ENCODE data around the gene SLCO1A2. TPM values are rescaled to one million over a fixed set of nuclear protein-coding genes. Genes with fewer than 3 reads are reported as not detected.
A peak's percentile ranks its signal among the peaks of the same experiment; 100 is the strongest.
"Not testable (repeated sequence)": the region's sequence is repeated elsewhere in the genome, so short reads cannot be mapped to it uniquely, and the experiment has no call there.

Gene SLCO1A2
- total RNA-seq, 1 experiment from 2014 or later: 0.63 TPM

DNA sequence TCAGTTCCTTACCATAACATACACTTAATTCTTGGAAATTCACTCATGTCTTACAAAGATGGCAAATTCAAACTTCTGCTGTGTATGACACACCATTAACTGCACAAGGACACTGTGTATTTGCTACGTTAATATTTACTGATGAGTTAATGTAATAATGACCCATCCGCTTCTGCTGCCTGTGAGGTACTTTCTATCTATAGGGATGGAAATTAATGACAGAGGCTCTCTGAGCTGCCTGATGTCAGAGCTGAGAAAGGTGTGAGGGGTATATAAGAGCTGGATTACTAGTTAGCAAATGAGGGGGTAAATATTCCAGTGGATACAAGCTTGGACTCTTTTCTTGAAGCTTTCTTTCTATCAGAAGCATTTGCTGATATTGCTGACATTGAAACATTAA, 37.9 kb upstream of the SLCO1A2 start, which contains the start of gene IAPP:
Gene IAPP (plus strand): TSS at position 301 of the 400 bp plus-strand sequence. CDS start 450 bp downstream, outside the sequence.
- H3K27me3 ChIP-seq (ENCODE audit: insufficient read depth, low read depth): no peaks in the 10 kb centered on the region
- H3K36me3 ChIP-seq (ENCODE audit: low read depth): no peaks in the 10 kb centered on the region
- no peak for DNase-seq
- no peaks in the 10 kb centered on the region for H4K20me1 ChIP-seq (ENCODE audit: insufficient read depth)
- H3K4me1 ChIP-seq (replicated peaks; ENCODE audit: insufficient read depth): no peaks in the 10 kb centered on the region
- H2AFZ ChIP-seq: no peak within 1 kb of the TSS
- H3F3A ChIP-seq (ENCODE audit: insufficient read depth, low read depth): no peaks in the 10 kb centered on the region
- no peak within 1 kb of the TSS for H3K4me2 ChIP-seq
- ChIA-PET CTCF (no interaction called here), POLR2A (ENCODE audit: unreplicated experiment) (no interaction called here)
- H3K9me3 ChIP-seq (ENCODE audit: insufficient read depth, low read depth): no peaks in the 10 kb centered on the region
- no peak for TF ChIP-seq EZH2 (IDR thresholded peaks at IDR 0.05; ENCODE audit: low read depth)
- TF ChIP-seq, protein P1, sequence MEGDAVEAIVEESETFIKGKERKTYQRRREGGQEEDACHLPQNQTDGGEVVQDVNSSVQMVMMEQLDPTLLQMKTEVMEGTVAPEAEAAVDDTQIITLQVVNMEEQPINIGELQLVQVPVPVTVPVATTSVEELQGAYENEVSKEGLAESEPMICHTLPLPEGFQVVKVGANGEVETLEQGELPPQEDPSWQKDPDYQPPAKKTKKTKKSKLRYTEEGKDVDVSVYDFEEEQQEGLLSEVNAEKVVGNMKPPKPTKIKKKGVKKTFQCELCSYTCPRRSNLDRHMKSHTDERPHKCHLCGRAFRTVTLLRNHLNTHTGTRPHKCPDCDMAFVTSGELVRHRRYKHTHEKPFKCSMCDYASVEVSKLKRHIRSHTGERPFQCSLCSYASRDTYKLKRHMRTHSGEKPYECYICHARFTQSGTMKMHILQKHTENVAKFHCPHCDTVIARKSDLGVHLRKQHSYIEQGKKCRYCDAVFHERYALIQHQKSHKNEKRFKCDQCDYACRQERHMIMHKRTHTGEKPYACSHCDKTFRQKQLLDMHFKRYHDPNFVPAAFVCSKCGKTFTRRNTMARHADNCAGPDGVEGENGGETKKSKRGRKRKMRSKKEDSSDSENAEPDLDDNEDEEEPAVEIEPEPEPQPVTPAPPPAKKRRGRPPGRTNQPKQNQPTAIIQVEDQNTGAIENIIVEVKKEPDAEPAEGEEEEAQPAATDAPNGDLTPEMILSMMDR (conservative IDR thresholded peaks at IDR 0.05): no peak
- H3K4me3 ChIP-seq: no peak within 1 kb of the TSS
- H3K9me2 ChIP-seq (ENCODE audit: insufficient read depth): 0 out of 2 replicates have a peak, but pooled peaks cover 3% of the 10 kb centered on the region
- intact Hi-C loops (cut with micrococcal nuclease; ENCODE audit: unreplicated experiment): no loop called here
- no peak within 1 kb of the TSS for H3K27ac ChIP-seq
- no TSS peak for BruUV-seq (replicated peaks)
- no peaks in the 10 kb centered on the region for H3K79me2 ChIP-seq (ENCODE audit: low read depth)

DNA sequence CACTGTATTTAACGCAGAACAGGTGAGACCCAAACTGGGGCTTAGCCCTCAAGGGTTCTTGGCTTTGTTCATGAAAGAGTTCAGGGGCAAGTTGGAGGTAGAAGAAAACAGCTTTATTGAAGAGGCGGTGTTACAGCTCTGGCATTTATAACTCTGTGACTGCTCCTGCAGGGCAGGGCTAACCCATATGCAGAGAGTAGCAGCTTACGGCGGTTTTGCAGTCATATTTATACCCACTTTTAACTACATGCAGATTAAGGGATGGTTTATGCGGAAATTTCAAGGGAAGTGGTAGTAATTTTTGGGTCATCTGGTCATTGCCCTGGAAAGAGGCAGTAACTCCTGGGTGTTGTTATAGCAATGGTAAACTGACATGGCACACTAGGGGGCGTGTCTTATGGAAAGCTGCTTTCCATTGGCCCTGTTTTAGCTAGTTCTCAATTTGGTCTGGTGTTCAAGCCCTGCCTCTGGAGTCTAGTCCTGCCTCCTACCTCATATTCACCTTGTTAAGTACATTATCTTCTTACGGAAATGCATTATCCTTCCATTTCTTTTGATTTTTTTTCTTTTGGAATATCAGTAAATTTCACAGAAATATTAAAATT, 36.2 kb upstream of the SLCO1A2 start:
- Histone ChIP-seq H3K4me2 (no peak overlapping the region), H3K9me3 (ENCODE audit: insufficient read depth, low read depth) (no peaks in the 10 kb centered on the region), H3F3A (ENCODE audit: insufficient read depth, low read depth) (no peaks in the 10 kb centered on the region), H3K79me2 (ENCODE audit: low read depth) (no peaks in the 10 kb centered on the region), H3K27ac (no peak overlapping the region), H3K9me2 (ENCODE audit: insufficient read depth) (0 out of 2 replicates have a peak, but pooled peaks cover 3% of the 10 kb centered on the region), H3K27me3 (ENCODE audit: insufficient read depth, low read depth) (no peaks in the 10 kb centered on the region), H2AFZ (no peak overlapping the region), H3K4me1 (replicated peaks; ENCODE audit: insufficient read depth) (no peaks in the 10 kb centered on the region), H4K20me1 (ENCODE audit: insufficient read depth) (no peaks in the 10 kb centered on the region), H3K36me3 (ENCODE audit: low read depth) (no peaks in the 10 kb centered on the region), H3K4me3 (no peak overlapping the region)
- ChIA-PET POLR2A (ENCODE audit: unreplicated experiment) (interaction anchor here (0.6 kb wide), 1 partner anchor 1032 kb away, joined by 4 read pairs; no protein-coding TSS in a partner anchor), CTCF (interaction anchor here (0.5 kb wide), 1 partner anchor 309 kb away, joined by 11 read pairs; no protein-coding TSS in a partner anchor)
- no peak for TF ChIP-seq EZH2 (IDR thresholded peaks at IDR 0.05; ENCODE audit: low read depth)
- TF ChIP-seq, protein P1 (conservative IDR thresholded peaks at IDR 0.05): no peak
- DNase-seq: no peak
- no TSS peak for BruUV-seq (replicated peaks)
- intact Hi-C loops (cut with micrococcal nuclease; ENCODE audit: unreplicated experiment): no loop called here

DNA sequence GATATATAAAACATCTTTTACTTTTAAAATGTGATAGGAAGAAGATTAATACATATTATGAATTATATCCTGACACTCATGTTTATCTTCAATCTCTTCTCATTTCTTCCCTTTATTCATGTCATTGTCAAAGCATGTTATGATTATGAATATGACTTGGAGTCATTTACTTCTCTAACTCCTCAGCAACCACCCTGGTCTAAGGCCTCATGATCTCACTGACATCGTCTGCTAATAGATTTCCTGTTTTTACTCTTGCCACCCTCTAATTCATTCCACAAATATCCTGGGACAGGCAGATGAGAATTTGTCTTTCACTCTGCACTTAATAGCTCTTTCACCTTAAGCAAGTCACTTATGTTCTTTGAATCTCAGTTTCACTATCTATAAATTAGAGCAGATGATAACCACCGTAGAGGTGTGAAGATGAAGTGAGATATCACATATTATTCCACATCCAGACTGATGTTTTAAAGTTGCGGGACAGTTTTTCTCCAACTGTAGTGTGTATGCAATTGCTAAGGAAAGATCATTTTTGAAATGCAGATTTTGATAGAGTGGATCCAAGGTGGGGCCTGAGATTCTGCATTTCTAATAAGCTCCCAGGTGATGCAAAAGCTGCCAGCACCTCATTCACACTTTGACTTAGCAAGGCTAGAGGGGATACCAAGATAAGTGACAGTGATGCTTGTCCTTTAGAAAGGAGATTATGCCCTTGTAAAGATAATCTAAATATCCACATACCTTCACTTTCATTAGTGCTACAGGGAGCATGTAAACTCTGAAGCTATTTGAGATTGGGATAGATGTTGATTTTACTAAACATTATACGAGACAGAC, 34.6 kb upstream of the SLCO1A2 start:
- no peak overlapping the region for H3K4me2 ChIP-seq
- H2AFZ ChIP-seq: no peak overlapping the region
- 0 out of 2 replicates have a peak, but pooled peaks cover 3% of the 10 kb centered on the region for H3K9me2 ChIP-seq (ENCODE audit: insufficient read depth)
- no peaks in the 10 kb centered on the region for H3K4me1 ChIP-seq (replicated peaks; ENCODE audit: insufficient read depth)
- TF ChIP-seq, protein P1 (conservative IDR thresholded peaks at IDR 0.05): no peak
- no peak for TF ChIP-seq EZH2 (IDR thresholded peaks at IDR 0.05; ENCODE audit: low read depth)
- DNase-seq: no peak
- H3K9me3 ChIP-seq (ENCODE audit: insufficient read depth, low read depth): no peaks in the 10 kb centered on the region
- H3F3A ChIP-seq (ENCODE audit: insufficient read depth, low read depth): no peaks in the 10 kb centered on the region
- no peaks in the 10 kb centered on the region for H3K79me2 ChIP-seq (ENCODE audit: low read depth)
- H3K36me3 ChIP-seq (ENCODE audit: low read depth): no peaks in the 10 kb centered on the region
- ChIA-PET POLR2A (ENCODE audit: unreplicated experiment) (no interaction called here), CTCF (no interaction called here)
- H3K27ac ChIP-seq: no peak overlapping the region
- no peaks in the 10 kb centered on the region for H3K27me3 ChIP-seq (ENCODE audit: insufficient read depth, low read depth)
- intact Hi-C loops (cut with micrococcal nuclease; ENCODE audit: unreplicated experiment): no loop called here
- H3K4me3 ChIP-seq: no peak overlapping the region
- BruUV-seq (replicated peaks): no TSS peak
- no peaks in the 10 kb centered on the region for H4K20me1 ChIP-seq (ENCODE audit: insufficient read depth)

DNA sequence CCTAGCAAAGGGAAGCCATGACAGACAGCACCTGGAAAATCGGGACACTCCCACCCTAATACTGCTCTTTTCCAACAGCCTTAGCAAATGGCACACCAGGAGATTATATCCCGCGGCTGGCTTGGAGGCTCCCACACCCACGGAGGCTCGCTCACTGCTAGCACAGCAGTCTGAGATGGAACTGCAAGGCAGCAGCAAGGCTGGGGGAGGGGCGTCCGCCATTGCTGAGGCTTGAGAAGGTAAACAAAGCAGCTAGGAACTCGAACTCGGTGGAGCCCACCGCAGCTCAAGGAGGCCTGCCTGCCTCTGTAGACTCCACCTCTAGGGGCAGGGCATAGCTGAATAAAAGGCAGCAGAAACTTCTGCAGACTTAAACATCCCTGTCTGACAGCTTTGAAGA, 25.9 kb upstream of the SLCO1A2 start:
- peak overlapping the region; percentile 52; the same call in 1 of the 2 replicates for H2AFZ ChIP-seq
- H4K20me1 ChIP-seq (ENCODE audit: insufficient read depth); DNase-seq; H3K4me1 ChIP-seq (replicated peaks; ENCODE audit: insufficient read depth); H3F3A ChIP-seq (ENCODE audit: insufficient read depth, low read depth); CTCF ChIA-PET; H3K27ac ChIP-seq; H3K9me3 ChIP-seq (ENCODE audit: insufficient read depth, low read depth); intact Hi-C loops (cut with micrococcal nuclease; ENCODE audit: unreplicated experiment); POLR2A ChIA-PET (ENCODE audit: unreplicated experiment); H3K9me2 ChIP-seq (ENCODE audit: insufficient read depth); H3K79me2 ChIP-seq (ENCODE audit: low read depth); H3K27me3 ChIP-seq (ENCODE audit: insufficient read depth, low read depth); BruUV-seq (replicated peaks); H3K36me3 ChIP-seq (ENCODE audit: low read depth): not testable (repeated sequence)
- H3K4me3 ChIP-seq: peak overlapping the region; percentile 42; the same call in 1 of the 2 replicates
- H3K4me2 ChIP-seq: peak overlapping the region; percentile 49
